Panc1 (cell line): ENCODE data around the gene RHOT2. TPM values are rescaled to one million over a fixed set of nuclear protein-coding genes. Genes with fewer than 3 reads are reported as not detected.

Source experiments
- ATAC-seq: fragments of 200-7000 bp; cut with Tn5 transposase; 2 replicates; pipeline ENCODE4 v1.9.1; 2020; ENCODE audit warnings: mild to moderate bottlenecking, moderate library complexity
- BruUV-seq: library from RNA; stranded (reverse); fragments of 400-500 nt; replicated peaks from 2 replicates; lab custom pipeline; 2021; lab: Mats Ljungman, UMichigan
- CTCF ChIA-PET: fragments of 300-600 bp; sonication (Branson Sonifier 250); formaldehyde crosslinking; loops from one replicate; lab custom pipeline; 2022; ENCODE audit warnings: antibody characterized with exemption; lab: Charles Lee
- POLR2A ChIA-PET: fragments of 300-600 bp; sonication (Branson Sonifier 250); formaldehyde crosslinking; loops from one replicate; lab custom pipeline; 2022; ENCODE audit warnings: antibody characterized with exemption; lab: Charles Lee
- DNase-seq: peaks from one replicate; pipeline ENCODE4 v3.0.0-alpha.2; 2010; ENCODE audit warnings: low read depth, low spot score
- H3K27ac ChIP-seq: 2 replicates; pipeline ENCODE4 v1.5.1; 2011; ENCODE audit warnings: mild to moderate bottlenecking, low read length, inconsistent platforms
- H3K27me3 ChIP-seq: fragments of 200-500 bp; sonication (Bioruptor generic); 2 replicates; pipeline ENCODE4 v1.6.0; 2014; ENCODE audit warnings: low read length, inconsistent platforms; ENCODE audit not compliant: control insufficient read depth, insufficient read depth
- H3K36me3 ChIP-seq: fragments of 200-500 bp; sonication (Bioruptor generic); 2 replicates; pipeline ENCODE4 v1.5.1; 2014; ENCODE audit warnings: inconsistent platforms, mild to moderate bottlenecking, low read length, moderate library complexity; ENCODE audit not compliant: control insufficient read depth, insufficient read depth
- H3K4me1 ChIP-seq: 2 replicates; pipeline ENCODE4 v1.5.1; 2011; ENCODE audit warnings: inconsistent platforms, mild to moderate bottlenecking, low read length, moderate library complexity; ENCODE audit not compliant: control insufficient read depth, insufficient read depth
- H3K4me3 ChIP-seq, 2 experiments: 2 replicates each; pipeline ENCODE4 v1.5.1; 2011 to 2012; ENCODE audit warnings: low read depth in 2 of 2, low read length in 2 of 2, mild to moderate bottlenecking in 2 of 2, inconsistent platforms in 1 of 2, moderate library complexity in 1 of 2
- H3K9me3 ChIP-seq: fragments of 200-500 bp; sonication (Bioruptor generic); 2 replicates; pipeline ENCODE4 v1.5.1; 2014; ENCODE audit warnings: low read depth, mild to moderate bottlenecking, inconsistent platforms, low read length, moderate library complexity; ENCODE audit not compliant: control insufficient read depth, insufficient read depth
- POLR2AphosphoS5 ChIP-seq: IDR thresholded peaks from 2 replicates; pipeline ENCODE4 v1.6.1; 2012; ENCODE audit warnings: mild to moderate bottlenecking, low read depth, low read length, moderate library complexity
- SIN3A ChIP-seq: IDR thresholded peaks from 2 replicates; pipeline ENCODE4 v1.6.1; 2012; ENCODE audit warnings: low read depth, mild to moderate bottlenecking, low read length, moderate library complexity, borderline replicate concordance; ENCODE audit not compliant: insufficient read depth
- TCF7L2 ChIP-seq: IDR thresholded peaks from 2 replicates; pipeline ENCODE4 v1.6.1; 2011; ENCODE audit warnings: mild to moderate bottlenecking, low read depth, low read length, inconsistent platforms
- in situ Hi-C: cut with HindIII; loops from 2 replicates; pipeline ENCODE4 v1.10.0; 2016; ENCODE audit warnings: low sequenced_read_pairs, low pct_unique_long_range_greater_than_20kb
- intact Hi-C: fragments of 100-400 bp; cut with micrococcal nuclease; formaldehyde crosslinking; loops from one replicate; pipeline ENCODE4 v1.10.0; 2022; ENCODE audit not compliant: unreplicated experiment
- total RNA-seq: library from RNA; stranded (reverse); gene quantifications from one replicate; pipeline ENCODE4 v1.2.1, GENCODE V29; 2021; ENCODE audit not compliant: unreplicated experiment
- TF ChIP-seq, protein P1 (sequence below), 2 experiments: IDR thresholded peaks; 2 replicates each; pipeline ENCODE4 v1.6.1; 2011 to 2012; ENCODE audit warnings: low read depth in 2 of 2, control low read depth in 1 of 2, low read length in 1 of 2, mild to moderate bottlenecking in 1 of 2, moderate library complexity in 1 of 2; ENCODE audit not compliant: insufficient read depth in 1 of 2
- TF ChIP-seq, protein P2 (sequence below): fragments of 450-650 bp; IDR thresholded peaks from 2 replicates; pipeline ENCODE4 v1.5.1; 2017; ENCODE audit warnings: mild to moderate bottlenecking

The RHOT2 gene
- total RNA-seq, 1 experiment from 2014 or later, result 195 TPM

DNA sequence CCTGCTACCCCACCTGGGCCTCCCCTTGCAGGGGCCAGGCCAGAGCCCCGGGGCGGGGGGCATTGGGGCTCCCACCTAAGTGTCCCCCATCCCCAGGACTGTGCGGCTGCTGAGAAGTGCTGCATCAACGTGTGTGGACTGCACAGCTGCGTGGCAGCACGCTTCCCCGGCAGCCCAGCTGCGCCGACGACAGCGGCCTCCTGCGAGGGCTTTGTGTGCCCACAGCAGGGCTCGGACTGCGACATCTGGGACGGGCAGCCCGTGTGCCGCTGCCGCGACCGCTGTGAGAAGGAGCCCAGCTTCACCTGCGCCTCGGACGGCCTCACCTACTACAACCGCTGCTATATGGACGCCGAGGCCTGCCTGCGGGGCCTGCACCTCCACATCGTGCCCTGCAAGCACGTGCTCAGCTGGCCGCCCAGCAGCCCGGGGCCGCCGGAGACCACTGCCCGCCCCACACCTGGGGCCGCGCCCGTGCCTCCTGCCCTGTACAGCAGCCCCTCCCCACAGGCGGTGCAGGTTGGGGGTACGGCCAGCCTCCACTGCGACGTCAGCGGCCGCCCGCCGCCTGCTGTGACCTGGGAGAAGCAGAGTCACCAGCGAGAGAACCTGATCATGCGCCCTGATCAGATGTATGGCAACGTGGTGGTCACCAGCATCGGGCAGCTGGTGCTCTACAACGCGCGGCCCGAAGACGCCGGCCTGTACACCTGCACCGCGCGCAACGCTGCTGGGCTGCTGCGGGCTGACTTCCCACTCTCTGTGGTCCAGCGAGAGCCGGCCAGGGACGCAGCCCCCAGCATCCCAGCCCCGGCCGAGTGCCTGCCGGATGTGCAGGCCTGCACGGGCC is 35.2 kb upstream of the RHOT2 start:
- Histone ChIP-seq H3K36me3 (no peaks in the 10 kb centered on the region), H3K9me3 (no peaks in the 10 kb centered on the region), H3K27me3 (no peaks in the 10 kb centered on the region), H3K4me1 (peaks cover 37% of the 10 kb centered on the region), H3K4me3 (no peak overlapping the region), H3K27ac (no peak overlapping the region)
- POLR2A ChIA-PET, result no interaction called here
- TF ChIP-seq POLR2AphosphoS5 (no peak), SIN3A (no peak), TCF7L2 (no peak)
- TF ChIP-seq, protein P1, sequence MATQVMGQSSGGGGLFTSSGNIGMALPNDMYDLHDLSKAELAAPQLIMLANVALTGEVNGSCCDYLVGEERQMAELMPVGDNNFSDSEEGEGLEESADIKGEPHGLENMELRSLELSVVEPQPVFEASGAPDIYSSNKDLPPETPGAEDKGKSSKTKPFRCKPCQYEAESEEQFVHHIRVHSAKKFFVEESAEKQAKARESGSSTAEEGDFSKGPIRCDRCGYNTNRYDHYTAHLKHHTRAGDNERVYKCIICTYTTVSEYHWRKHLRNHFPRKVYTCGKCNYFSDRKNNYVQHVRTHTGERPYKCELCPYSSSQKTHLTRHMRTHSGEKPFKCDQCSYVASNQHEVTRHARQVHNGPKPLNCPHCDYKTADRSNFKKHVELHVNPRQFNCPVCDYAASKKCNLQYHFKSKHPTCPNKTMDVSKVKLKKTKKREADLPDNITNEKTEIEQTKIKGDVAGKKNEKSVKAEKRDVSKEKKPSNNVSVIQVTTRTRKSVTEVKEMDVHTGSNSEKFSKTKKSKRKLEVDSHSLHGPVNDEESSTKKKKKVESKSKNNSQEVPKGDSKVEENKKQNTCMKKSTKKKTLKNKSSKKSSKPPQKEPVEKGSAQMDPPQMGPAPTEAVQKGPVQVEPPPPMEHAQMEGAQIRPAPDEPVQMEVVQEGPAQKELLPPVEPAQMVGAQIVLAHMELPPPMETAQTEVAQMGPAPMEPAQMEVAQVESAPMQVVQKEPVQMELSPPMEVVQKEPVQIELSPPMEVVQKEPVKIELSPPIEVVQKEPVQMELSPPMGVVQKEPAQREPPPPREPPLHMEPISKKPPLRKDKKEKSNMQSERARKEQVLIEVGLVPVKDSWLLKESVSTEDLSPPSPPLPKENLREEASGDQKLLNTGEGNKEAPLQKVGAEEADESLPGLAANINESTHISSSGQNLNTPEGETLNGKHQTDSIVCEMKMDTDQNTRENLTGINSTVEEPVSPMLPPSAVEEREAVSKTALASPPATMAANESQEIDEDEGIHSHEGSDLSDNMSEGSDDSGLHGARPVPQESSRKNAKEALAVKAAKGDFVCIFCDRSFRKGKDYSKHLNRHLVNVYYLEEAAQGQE (IDR thresholded peaks at IDR 0.05; ENCODE audit: insufficient read depth in 1 of 2, low read depth in 2 of 2, low read length in 1 of 2), result no peak
- TF ChIP-seq, protein P2, sequence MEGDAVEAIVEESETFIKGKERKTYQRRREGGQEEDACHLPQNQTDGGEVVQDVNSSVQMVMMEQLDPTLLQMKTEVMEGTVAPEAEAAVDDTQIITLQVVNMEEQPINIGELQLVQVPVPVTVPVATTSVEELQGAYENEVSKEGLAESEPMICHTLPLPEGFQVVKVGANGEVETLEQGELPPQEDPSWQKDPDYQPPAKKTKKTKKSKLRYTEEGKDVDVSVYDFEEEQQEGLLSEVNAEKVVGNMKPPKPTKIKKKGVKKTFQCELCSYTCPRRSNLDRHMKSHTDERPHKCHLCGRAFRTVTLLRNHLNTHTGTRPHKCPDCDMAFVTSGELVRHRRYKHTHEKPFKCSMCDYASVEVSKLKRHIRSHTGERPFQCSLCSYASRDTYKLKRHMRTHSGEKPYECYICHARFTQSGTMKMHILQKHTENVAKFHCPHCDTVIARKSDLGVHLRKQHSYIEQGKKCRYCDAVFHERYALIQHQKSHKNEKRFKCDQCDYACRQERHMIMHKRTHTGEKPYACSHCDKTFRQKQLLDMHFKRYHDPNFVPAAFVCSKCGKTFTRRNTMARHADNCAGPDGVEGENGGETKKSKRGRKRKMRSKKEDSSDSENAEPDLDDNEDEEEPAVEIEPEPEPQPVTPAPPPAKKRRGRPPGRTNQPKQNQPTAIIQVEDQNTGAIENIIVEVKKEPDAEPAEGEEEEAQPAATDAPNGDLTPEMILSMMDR, result no peak
- DNase-seq (no peak), ATAC-seq (no peak)
- in situ Hi-C loops, result no loop called here
- CTCF ChIA-PET, result no interaction called here
- intact Hi-C loops, result no loop called here
- no TSS peak for BruUV-seq

GRCh38 chr16:633336-634050 is 34.4 kb upstream of the RHOT2 start:
- intact Hi-C loops (no loop called here), in situ Hi-C loops (no loop called here)
- no peak overlapping the region for H3K4me3 ChIP-seq
- no peak for DNase-seq
- no peaks in the 10 kb centered on the region for H3K9me3 ChIP-seq
- ChIA-PET CTCF (no interaction called here), POLR2A (no interaction called here)
- peaks cover 41% of the 10 kb centered on the region for H3K4me1 ChIP-seq
- no peaks in the 10 kb centered on the region for H3K36me3 ChIP-seq
- BruUV-seq, result no TSS peak
- H3K27ac ChIP-seq, result no peak overlapping the region
- no peaks in the 10 kb centered on the region for H3K27me3 ChIP-seq
- no peak for TF ChIP-seq SIN3A
- TF ChIP-seq, protein P2, result no peak
- TF ChIP-seq TCF7L2, result no peak
- TF ChIP-seq, protein P1 (IDR thresholded peaks at IDR 0.05; ENCODE audit: insufficient read depth in 1 of 2, low read depth in 2 of 2, low read length in 1 of 2), result no peak
- no peak for TF ChIP-seq POLR2AphosphoS5
- ATAC-seq, result no peak
